HUES64 (cell line): ENCODE results near the gene PITX1.

ENCODE experiments used
- H3K27ac ChIP-seq: 2 replicates; pipeline ENCODE4 v1.7.0; 2013; ENCODE audit warnings: low read depth, low read length, inconsistent platforms
- H3K27me3 ChIP-seq: 2 replicates; pipeline ENCODE4 v1.6.1; 2013; ENCODE audit warnings: mild to moderate bottlenecking, low read length; ENCODE audit not compliant: insufficient read depth
- H3K36me3 ChIP-seq: 2 replicates; pipeline ENCODE4 v1.6.1; 2013; ENCODE audit warnings: mild to moderate bottlenecking, low read length; ENCODE audit not compliant: insufficient read depth
- H3K4me1 ChIP-seq: 2 replicates; pipeline ENCODE4 v1.6.1; 2013; ENCODE audit warnings: mild to moderate bottlenecking, low read length, moderate library complexity; ENCODE audit not compliant: insufficient read depth
- H3K4me3 ChIP-seq: 2 replicates; pipeline ENCODE4 v1.5.1; 2013; ENCODE audit warnings: mild to moderate bottlenecking, low read length, moderate library complexity
- H3K9ac ChIP-seq: 2 replicates; pipeline ENCODE4 v1.6.1; 2013; ENCODE audit warnings: mild to moderate bottlenecking, low read depth, low read length
- H3K9me3 ChIP-seq: 2 replicates; pipeline ENCODE4 v1.6.1; 2013; ENCODE audit warnings: low read depth, low read length; ENCODE audit not compliant: insufficient read depth
- WGBS: fragments of 150-250, 120-280 bp; methylation state at CpG from one replicate; pipeline ENCODE4 v1.1.7; 2013; ENCODE audit warnings: missing lambda C conversion rate; 5-methylcytosine and 5-hydroxymethylcytosine counted together

Gene PITX1

GRCh38 chr5:135032695-135032998 is 1.4 kb downstream of the PITX1 start:
- H3K36me3 ChIP-seq, result no peaks in the 10 kb centered on the region
- WGBS, result 2% methylated on average over 16 of the region's 18 CpGs
- no peak overlapping the region for H3K9ac ChIP-seq
- peaks cover 99% of the 10 kb centered on the region for H3K27me3 ChIP-seq
- H3K9me3 ChIP-seq, result no peaks in the 10 kb centered on the region
- no peak overlapping the region for H3K27ac ChIP-seq
- H3K4me1 ChIP-seq, result peaks cover 7% of the 10 kb centered on the region
- H3K4me3 ChIP-seq, result no peak overlapping the region

DNA sequence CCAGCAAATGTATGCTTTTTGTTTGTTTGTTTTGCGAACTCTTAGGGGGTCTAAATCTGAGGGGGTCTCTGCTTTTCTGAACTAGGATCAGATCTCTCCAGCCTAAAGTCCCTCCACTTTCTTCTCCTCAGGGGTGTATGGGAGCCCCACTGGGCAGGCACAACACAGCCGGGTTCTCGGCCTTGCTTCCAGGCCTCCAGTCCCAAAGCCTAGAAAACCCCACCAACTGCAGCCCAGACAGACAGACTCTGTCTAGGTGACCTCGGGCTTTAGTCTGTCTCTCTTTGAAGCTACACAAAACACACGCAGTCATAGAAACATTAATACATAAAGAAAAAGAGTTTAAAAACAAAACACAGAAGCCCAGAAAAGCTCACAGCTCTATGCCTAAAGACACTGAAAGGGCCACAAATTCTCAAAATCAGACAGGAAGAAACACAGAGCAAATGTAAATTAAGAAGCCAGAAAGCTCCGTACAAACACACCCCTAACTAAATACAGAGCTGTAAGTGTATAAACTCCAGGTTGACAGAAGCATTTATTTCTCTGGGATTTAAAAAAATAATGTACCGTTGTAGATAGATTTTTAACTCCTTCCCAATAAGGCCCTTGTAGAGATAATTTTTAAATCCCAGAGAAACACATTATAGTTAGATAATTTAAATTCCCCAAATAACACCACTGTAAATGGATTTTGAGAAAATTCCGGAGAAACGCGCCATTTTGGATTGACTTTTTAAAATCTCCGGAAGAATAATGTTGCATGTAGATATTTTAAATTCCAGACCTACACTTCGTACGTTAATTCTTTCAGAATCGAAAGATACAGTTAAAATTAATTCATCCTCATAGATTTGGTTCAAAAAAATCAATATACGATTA is 2.0 kb downstream of the PITX1 start:
- Histone ChIP-seq H3K27me3 (peaks cover 99% of the 10 kb centered on the region), H3K4me1 (peaks cover 7% of the 10 kb centered on the region), H3K36me3 (no peaks in the 10 kb centered on the region), H3K9ac (no peak overlapping the region), H3K9me3 (no peaks in the 10 kb centered on the region), H3K27ac (no peak overlapping the region), H3K4me3 (no peak overlapping the region)
- WGBS, result 1% methylated on average over 5 of the region's 15 CpGs

GRCh38 chr5:135030956-135031812 is 2.8 kb downstream of the PITX1 start:
- no peak overlapping the region for H3K9ac ChIP-seq
- H3K36me3 ChIP-seq, result no peaks in the 10 kb centered on the region
- under 1% methylated on average over 57 of the region's 57 CpGs for WGBS
- H3K9me3 ChIP-seq, result no peaks in the 10 kb centered on the region
- peaks cover 99% of the 10 kb centered on the region for H3K27me3 ChIP-seq
- no peak overlapping the region for H3K27ac ChIP-seq
- H3K4me3 ChIP-seq, result peak overlapping the region; percentile 44
- H3K4me1 ChIP-seq, result peaks cover 7% of the 10 kb centered on the region

DNA sequence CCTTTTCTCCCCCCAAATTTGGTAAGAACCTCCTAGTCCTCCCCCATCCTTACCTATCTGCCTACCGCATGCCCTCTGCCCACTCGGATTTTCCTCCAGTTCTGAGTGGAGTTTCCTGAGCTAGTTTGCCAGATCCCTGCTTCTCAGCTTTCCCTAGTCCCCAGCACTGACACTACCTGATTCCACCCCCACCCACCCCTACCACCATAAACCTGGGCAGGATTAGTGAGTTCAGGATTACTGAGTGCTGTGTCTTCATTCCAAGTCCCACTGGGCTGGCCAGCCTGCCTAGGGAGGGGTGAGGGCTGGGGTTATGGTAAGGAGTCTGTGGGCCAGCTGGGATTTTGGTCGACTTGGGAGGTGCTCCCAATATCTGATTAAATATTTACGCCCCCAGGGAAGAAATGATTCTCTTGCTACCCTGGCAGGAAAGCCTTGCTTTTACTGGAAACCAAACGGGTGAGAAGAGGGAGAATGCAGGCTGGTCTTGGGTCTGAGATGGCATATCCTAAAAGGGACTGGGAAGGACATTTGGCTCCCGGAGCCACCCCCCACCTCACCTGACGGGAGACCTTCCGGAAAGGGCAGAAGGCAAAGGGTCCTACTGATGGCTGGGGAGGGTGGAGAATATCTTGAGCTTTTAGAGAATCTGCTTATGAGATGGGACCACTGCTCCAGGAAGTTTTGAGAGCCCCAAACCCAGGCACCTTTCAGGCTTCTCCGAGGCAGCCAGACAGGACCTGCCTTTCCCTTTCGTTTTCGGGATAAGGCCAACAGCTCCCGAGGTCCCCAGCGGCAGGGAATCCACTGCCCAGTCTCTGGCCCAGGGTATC is 3.7 kb downstream of the PITX1 start:
- no peak overlapping the region for H3K9ac ChIP-seq
- no peaks in the 10 kb centered on the region for H3K9me3 ChIP-seq
- H3K4me1 ChIP-seq, result peaks cover 7% of the 10 kb centered on the region
- no peaks in the 10 kb centered on the region for H3K36me3 ChIP-seq
- 6% methylated on average over 13 of the region's 13 CpGs for WGBS
- H3K27ac ChIP-seq, result no peak overlapping the region
- H3K4me3 ChIP-seq, result peak overlapping the region; percentile 44
- H3K27me3 ChIP-seq, result peaks cover 99% of the 10 kb centered on the region

- WGBS, result 10% methylated on average over 15 of the region's 15 CpGs
- H3K27ac ChIP-seq, result no peak overlapping the region
Observed at GRCh38 chr5:135029477-135030122, 4.4 kb downstream of the PITX1 start.

GRCh38 chr5:135028791-135029476 is 5.1 kb downstream of the PITX1 start:
- peaks cover 7% of the 10 kb centered on the region for H3K4me1 ChIP-seq
- H3K27ac ChIP-seq, result no peak overlapping the region
- H3K9ac ChIP-seq, result no peak overlapping the region
- H3K27me3 ChIP-seq, result peaks cover 100% of the 10 kb centered on the region
- no peaks in the 10 kb centered on the region for H3K36me3 ChIP-seq
- WGBS, result 4% methylated on average over 62 of the region's 62 CpGs
- peak overlapping the region; percentile 39 for H3K4me3 ChIP-seq
- H3K9me3 ChIP-seq, result no peaks in the 10 kb centered on the region

More at GRCh38 chr5:135029477-135030122, 4.4 kb downstream of the PITX1 start:
- Histone ChIP-seq H3K4me1 (peaks cover 7% of the 10 kb centered on the region), H3K9ac (no peak overlapping the region), H3K36me3 (no peaks in the 10 kb centered on the region), H3K4me3 (no peak overlapping the region), H3K27me3 (peaks cover 99% of the 10 kb centered on the region), H3K9me3 (no peaks in the 10 kb centered on the region)

GRCh38 chr5:135027697-135028615 is 6.1 kb downstream of the PITX1 start:
- no peaks in the 10 kb centered on the region for H3K36me3 ChIP-seq
- H3K27me3 ChIP-seq, result peaks cover 94% of the 10 kb centered on the region
- no peaks in the 10 kb centered on the region for H3K9me3 ChIP-seq
- H3K27ac ChIP-seq, result no peak overlapping the region
- WGBS, result 6% methylated on average over 79 of the region's 79 CpGs
- peak overlapping the region; percentile 22; the same call in 1 of the 2 replicates for H3K4me3 ChIP-seq
- H3K9ac ChIP-seq, result no peak overlapping the region
- peaks cover 4% of the 10 kb centered on the region; the same call in 1 of the 2 replicates for H3K4me1 ChIP-seq

- Histone ChIP-seq H3K4me1 (peaks cover 4% of the 10 kb centered on the region; the same call in 1 of the 2 replicates), H3K9me3 (no peaks in the 10 kb centered on the region), H3K4me3 (peak overlapping the region; percentile 22; the same call in 1 of the 2 replicates), H3K27me3 (peaks cover 91% of the 10 kb centered on the region), H3K27ac (no peak overlapping the region), H3K36me3 (no peaks in the 10 kb centered on the region), H3K9ac (no peak overlapping the region)
- WGBS, result 4% methylated on average over 29 of the region's 29 CpGs
Observed at GRCh38 chr5:135027266-135027696, 6.7 kb downstream of the PITX1 start.

GRCh38 chr5:135026645-135027265 is 7.3 kb downstream of the PITX1 start:
- Histone ChIP-seq H3K9me3 (no peaks in the 10 kb centered on the region), H3K9ac (no peak overlapping the region), H3K27ac (no peak overlapping the region), H3K27me3 (peaks cover 90% of the 10 kb centered on the region), H3K36me3 (no peaks in the 10 kb centered on the region), H3K4me3 (no peak overlapping the region), H3K4me1 (peaks cover 4% of the 10 kb centered on the region; the same call in 1 of the 2 replicates)
- WGBS, result 28% methylated on average over 12 of the region's 12 CpGs
